Neutrophil (primary cell): ENCODE results near the gene PTGDR.

ENCODE experiments used
- H3K27ac ChIP-seq: fragments of 200-600 bp; sonication (generic); 2 replicates; pipeline ENCODE4 v1.5.1; 2016; ENCODE audit warnings: mild to moderate bottlenecking, moderate library complexity
- H3K27me3 ChIP-seq: fragments of 200-600 bp; sonication (generic); 2 replicates; pipeline ENCODE4 v1.6.0; 2016; ENCODE audit warnings: mild to moderate bottlenecking
- H3K36me3 ChIP-seq: fragments of 200-600 bp; sonication (generic); 2 replicates; pipeline ENCODE4 v1.5.1; 2017
- H3K4me1 ChIP-seq, 2 experiments: fragments of 200-600 bp in 1 of 2; sonication (generic) in 1 of 2; 1 replicate in 1 of 2; 2 replicates in 1 of 2; pipeline versions ENCODE4 v1.5.1 to v1.6.1; 2013 to 2016; ENCODE audit warnings: low read depth in 1 of 2, low read length in 1 of 2, mild to moderate bottlenecking in 1 of 2, moderate library complexity in 1 of 2; ENCODE audit not compliant: control insufficient read depth in 1 of 2, insufficient read depth in 1 of 2
- H3K4me3 ChIP-seq, 2 experiments: fragments of 200-600 bp in 1 of 2; sonication (generic) in 1 of 2; 1 replicate in 1 of 2; 2 replicates in 1 of 2; pipeline ENCODE4 v1.5.1; 2013 to 2016; ENCODE audit warnings: low read depth in 1 of 2, low read length in 1 of 2, mild to moderate bottlenecking in 1 of 2, moderate library complexity in 1 of 2
- H3K9me3 ChIP-seq: fragments of 200-600 bp; sonication (generic); 2 replicates; pipeline ENCODE4 v1.5.1; 2016
- CTCF ChIP-seq: fragments of 200-600 bp; sonication (generic); IDR thresholded peaks from 2 replicates; pipeline ENCODE4 v1.5.1; 2016; ENCODE audit warnings: antibody characterized with exemption

Gene PTGDR

GRCh38 chr14:52227619-52228222, 39.8 kb upstream of the PTGDR start:
- no peaks in the 10 kb centered on the region for H3K36me3 ChIP-seq
- no peak for TF ChIP-seq CTCF
- no peak overlapping the region for H3K4me3 ChIP-seq
- H3K27ac ChIP-seq = no peak overlapping the region
- H3K27me3 ChIP-seq = no peaks in the 10 kb centered on the region
- H3K4me1 ChIP-seq = no peaks in the 10 kb centered on the region
- H3K9me3 ChIP-seq = no peaks in the 10 kb centered on the region

- Histone ChIP-seq H3K36me3 (no peaks in the 10 kb centered on the region), H3K4me1 (peaks cover 39 to 48% of the 10 kb centered on the region in 2 experiments), H3K9me3 (no peaks in the 10 kb centered on the region), H3K27ac (peak overlapping the region; percentile 79), H3K4me3 (no peak overlapping the region), H3K27me3 (no peaks in the 10 kb centered on the region)
- TF ChIP-seq CTCF = no peak
Measured at GRCh38 chr14:52233693-52234092, 33.8 kb upstream of the PTGDR start.

- H3K4me1 ChIP-seq = peaks cover 39 to 48% of the 10 kb centered on the region in 2 experiments
- peak overlapping the region; percentile 26 to 39 for H3K4me3 ChIP-seq
- no peaks in the 10 kb centered on the region for H3K9me3 ChIP-seq
- no peak for TF ChIP-seq CTCF
- H3K27ac ChIP-seq = peak overlapping the region; percentile 79
- H3K27me3 ChIP-seq = no peaks in the 10 kb centered on the region
- no peaks in the 10 kb centered on the region for H3K36me3 ChIP-seq
Measured at GRCh38 chr14:52235434-52235833, 32.1 kb upstream of the PTGDR start.

- Histone ChIP-seq H3K9me3 (no peaks in the 10 kb centered on the region), H3K27ac (peak overlapping the region; percentile 79), H3K27me3 (no peaks in the 10 kb centered on the region), H3K4me3 (peak overlapping the region; percentile 26 to 39), H3K4me1 (peaks cover 39 to 52% of the 10 kb centered on the region in 2 experiments), H3K36me3 (no peaks in the 10 kb centered on the region)
- no peak for TF ChIP-seq CTCF
Measured at GRCh38 chr14:52235866-52236510, 31.5 kb upstream of the PTGDR start.

- no peak for TF ChIP-seq CTCF
- H3K27ac ChIP-seq = no peak overlapping the region
- H3K4me1 ChIP-seq = peaks cover 37 to 45% of the 10 kb centered on the region in 2 experiments
- H3K4me3 ChIP-seq = no peak overlapping the region
- H3K36me3 ChIP-seq = no peaks in the 10 kb centered on the region
- no peaks in the 10 kb centered on the region for H3K27me3 ChIP-seq
- no peaks in the 10 kb centered on the region for H3K9me3 ChIP-seq
Measured at GRCh38 chr14:52238682-52239081, 28.8 kb upstream of the PTGDR start.
